NCI-H82 treated with DMSO at 0.1 percent for 48 hours (cell line): ENCODE data around the gene ANKRD29.
"Not testable (repeated sequence)": the region's sequence is repeated elsewhere in the genome, so short reads cannot be mapped to it uniquely, and the experiment has no call there.

Experiments used
- DNase-seq: peaks from one replicate; lab custom pipeline; 2025; ENCODE audit not compliant: unreplicated experiment; lab: John Stamatoyannopoulos, UW

Gene ANKRD29

DNA sequence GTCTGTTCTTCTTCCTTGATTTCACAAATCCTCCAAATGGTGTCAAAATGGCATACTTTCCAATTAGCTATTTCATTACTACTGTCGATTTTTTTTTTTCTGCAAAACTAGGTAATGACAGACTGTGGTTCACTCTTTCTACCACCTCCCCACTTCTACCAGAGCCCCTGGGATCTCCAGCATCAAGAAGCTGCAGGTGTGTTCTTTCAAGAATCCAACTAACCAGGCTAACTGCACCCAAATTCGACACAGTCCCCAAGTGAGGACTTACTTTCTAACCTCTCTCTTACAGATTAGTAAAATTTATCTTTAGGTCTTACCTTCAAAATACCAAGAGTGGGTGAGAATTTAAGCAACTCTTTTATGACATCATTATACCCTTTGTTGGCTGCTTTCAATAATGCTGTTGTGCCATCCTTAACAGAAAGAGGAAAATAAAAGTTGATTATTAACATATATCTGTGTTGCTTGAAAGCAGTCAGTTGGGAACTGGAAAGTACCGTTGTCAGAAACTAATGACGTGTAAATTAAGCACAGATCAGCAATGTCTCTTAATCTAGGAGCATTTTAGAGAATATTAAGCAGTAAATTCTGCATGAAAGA, 45.2 kb downstream of the ANKRD29 start:
- DNase-seq = no peak

GRCh38 chr18:23616258-23616657, 46.5 kb downstream of the ANKRD29 start:
- no peak for DNase-seq

DNA sequence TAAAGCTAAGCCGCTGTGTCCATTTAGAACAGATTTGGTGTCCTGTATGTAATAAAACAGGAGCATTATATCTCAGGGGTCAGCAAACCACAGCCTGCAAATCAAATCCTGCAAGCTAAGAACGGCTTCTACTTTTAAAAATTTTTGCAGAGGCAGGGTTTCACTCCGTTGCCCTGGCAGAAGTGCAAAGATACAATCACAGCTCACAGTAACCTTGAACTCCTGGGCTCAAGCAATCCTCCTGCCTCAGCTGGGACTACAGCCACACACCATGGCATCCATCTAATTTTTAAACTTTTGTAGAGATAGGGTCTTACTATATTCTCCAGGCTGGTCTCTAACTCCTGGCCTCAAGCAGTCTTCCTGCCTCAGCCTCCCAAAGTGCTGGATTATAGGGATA, 47.8 kb downstream of the ANKRD29 start:
- DNase-seq = no peak

- no peak for DNase-seq
Measured at GRCh38 chr18:23614413-23614812, 48.3 kb downstream of the ANKRD29 start.

- not testable (repeated sequence) for DNase-seq
Measured at GRCh38 chr18:23613091-23613475, 49.6 kb downstream of the ANKRD29 start.

GRCh38 chr18:23612434-23613090, 50.1 kb downstream of the ANKRD29 start:
- no peak for DNase-seq

DNA sequence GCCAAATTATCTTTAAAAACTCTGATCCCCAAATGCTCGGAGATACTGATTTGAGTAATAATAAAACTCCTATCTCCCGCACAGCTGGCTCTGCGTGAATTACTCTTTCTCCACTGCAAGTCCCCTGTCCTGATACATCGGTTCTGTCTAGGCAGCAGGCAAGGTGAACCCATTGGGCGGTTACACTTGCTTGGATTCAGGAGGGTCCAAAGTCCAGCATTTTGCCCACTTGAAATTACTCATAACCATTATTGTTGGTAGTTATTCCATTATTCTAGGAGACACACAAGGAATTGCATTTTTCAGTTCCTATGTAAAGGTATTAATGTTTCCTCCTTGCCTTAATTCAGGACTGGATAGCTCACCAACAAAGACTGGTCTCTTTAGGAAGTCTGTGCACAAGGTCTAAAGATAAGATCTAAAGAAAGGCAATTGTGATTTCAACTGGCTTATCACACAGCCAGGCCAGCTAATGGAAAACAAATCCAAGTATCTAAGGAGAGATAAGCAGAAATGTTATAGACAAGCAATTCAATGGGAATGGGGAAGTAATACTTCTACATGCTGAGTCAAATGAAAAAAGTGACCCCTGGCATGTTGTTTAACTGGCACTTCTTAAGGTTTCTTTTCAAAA, 53.2 kb downstream of the ANKRD29 start:
- no peak for DNase-seq

- no peak for DNase-seq
Measured at GRCh38 chr18:23608211-23608610, 54.5 kb downstream of the ANKRD29 start.

DNA sequence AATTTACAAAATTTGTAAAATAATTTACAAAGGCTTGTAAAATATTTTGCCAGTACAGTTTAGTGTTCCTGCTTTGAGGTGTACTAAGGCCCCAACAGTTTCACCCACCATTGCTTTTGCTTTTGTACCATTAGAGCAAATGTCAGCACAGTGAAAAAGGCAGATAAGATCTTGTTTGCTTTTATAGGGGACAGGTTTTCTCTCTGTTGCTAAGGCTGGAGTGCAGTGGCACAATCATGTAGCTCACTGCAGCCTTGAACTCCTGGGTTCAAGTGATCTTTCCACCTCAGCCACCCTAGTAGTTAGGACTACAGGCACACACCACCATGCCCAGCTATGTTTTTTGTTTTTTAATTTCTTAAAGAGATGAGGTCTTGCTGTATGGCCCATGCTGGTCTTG, 56.8 kb downstream of the ANKRD29 start:
- no peak for DNase-seq

GRCh38 chr18:23599809-23600208, 62.9 kb downstream of the ANKRD29 start:
- DNase-seq = no peak

GRCh38 chr18:23596183-23596582, 66.5 kb downstream of the ANKRD29 start:
- DNase-seq = no peak

DNA sequence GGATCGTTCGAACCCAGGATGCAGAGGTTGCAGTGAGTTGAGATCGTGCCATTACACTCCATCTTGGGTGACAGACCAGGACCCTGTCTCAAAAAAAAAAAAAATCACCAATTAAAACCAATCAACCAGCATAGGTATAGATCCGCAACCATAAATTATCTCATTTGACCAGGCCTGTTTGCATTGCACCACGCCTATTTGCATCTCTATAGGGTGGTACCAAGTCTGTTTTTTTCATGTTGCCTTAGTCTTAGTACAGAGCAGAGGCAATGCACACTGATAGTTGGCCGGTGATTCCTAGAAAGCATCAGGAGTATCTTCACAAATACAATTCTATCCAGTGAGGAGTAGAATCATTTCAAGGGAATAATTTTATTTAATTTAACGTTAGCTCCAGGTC, 67.1 kb downstream of the ANKRD29 start:
- DNase-seq = no peak

- no peak for DNase-seq
Measured at GRCh38 chr18:23593720-23594119, 69.0 kb downstream of the ANKRD29 start.

GRCh38 chr18:23592911-23593310, 69.8 kb downstream of the ANKRD29 start:
- DNase-seq = no peak

DNA sequence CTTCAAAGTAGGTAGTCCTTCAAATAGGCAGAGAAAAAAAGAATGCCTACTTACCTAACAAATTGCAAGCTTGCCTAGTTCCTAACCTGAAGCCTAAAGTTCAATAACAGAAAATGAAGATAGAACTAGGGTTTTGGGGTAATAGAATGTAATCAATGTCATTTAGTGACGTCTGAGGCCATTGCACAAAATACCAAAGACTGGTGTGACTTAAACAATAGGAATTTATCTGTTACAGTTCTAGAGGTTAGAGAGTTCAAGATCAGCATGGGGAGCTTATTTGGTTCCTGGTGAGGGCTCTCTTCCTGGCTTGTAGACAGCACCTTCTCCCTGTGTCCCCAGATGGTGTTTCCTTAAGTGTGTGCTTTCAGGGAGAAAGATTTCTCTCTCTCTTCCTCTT, 71.7 kb downstream of the ANKRD29 start:
- no peak for DNase-seq

DNA sequence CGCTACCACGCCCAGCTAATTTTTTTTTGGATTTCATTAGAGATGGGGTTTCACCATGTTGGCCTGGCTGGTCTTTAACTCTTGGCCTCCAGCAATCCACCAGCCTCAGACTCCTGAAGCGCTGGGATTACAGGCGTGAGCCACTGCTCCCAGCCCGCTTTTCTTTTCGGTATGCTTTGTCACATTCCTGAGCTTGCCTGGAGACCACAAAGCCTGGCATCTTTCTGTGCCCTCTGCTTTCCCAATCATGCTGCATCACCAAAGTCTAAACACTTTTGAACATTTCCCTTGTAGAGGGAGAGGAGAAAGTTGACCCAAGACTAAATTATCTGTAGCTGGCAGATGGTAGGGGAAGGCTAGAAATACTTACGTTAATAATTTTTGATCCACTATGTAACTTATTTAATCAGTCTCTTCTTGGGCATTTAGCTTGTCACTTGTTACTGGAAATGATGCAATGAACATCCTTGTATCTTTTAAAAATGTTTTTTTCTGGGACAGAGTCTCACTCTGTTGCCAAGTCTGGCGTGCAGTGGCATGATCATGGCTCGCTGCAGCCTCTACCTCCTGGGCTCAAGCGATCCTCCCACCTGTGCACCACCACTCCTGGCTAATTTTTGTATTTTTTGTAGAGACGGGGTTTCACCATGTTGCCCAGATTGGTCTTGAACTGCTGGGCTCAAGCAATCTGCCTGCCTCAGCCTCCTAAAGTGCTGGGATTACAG, 73.7 kb downstream of the ANKRD29 start:
- DNase-seq = no peak

- DNase-seq = no peak
Measured at GRCh38 chr18:23587220-23587642, 75.5 kb downstream of the ANKRD29 start.

- DNase-seq = peak; percentile 49
Measured at GRCh38 chr18:23586249-23587196, 76.2 kb downstream of the ANKRD29 start, which contains the start of gene NPC1. Gene NPC1 (minus strand): TSS chr18:23586506. CDS start chr18:23586343, 163 bp downstream.

DNA sequence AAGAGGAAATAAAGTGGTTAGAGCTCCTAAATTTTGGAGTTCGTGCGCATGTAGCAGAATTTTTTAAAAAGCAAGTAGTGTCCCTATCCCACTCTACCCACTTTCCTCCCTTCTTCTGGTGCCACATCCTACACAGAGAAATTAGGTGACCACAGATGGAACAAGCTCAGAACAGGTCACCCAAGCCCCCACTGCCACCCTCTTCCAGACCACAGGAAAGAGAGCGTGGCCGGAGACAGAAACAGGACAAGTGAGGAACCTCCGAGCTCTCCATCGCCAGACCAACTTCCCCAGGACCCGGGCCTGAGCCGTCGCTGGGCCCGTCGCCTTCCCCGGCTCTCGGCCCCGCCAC, 76.8 kb downstream of the ANKRD29 start:
- DNase-seq = no peak

- no peak for DNase-seq
Measured at GRCh38 chr18:23585007-23585871, 77.5 kb downstream of the ANKRD29 start.
